T-helper 2 cell treated with Interferon-gamma antibody and Interleukin-4, amounts not matched to agents 5 μg/mL and 100 μg/mL, for 36 hours (primary cell): ENCODE data around the gene MYLK.
"Not testable (repeated sequence)": the region's sequence is repeated elsewhere in the genome, so short reads cannot be mapped to it uniquely, and the experiment has no call there.

Source experiments
- DNase-seq: peaks from one replicate; pipeline ENCODE4 v3.0.0; 2021; ENCODE audit warnings: low spot score
- H3K27ac Mint-ChIP-seq: one replicate; pipeline ENCODE4 v1.8.0; 2021; ENCODE audit warnings: mild to moderate bottlenecking, mixed read lengths
- H3K27me3 Mint-ChIP-seq: one replicate; pipeline ENCODE4 v1.8.0; 2021; ENCODE audit warnings: low read depth, mixed read lengths
- H3K36me3 Mint-ChIP-seq: one replicate; pipeline ENCODE4 v1.8.0; 2021; ENCODE audit warnings: low read depth, mixed read lengths
- H3K4me1 Mint-ChIP-seq: one replicate; pipeline ENCODE4 v1.8.0; 2021; ENCODE audit warnings: low read depth, mixed read lengths
- H3K4me3 Mint-ChIP-seq: one replicate; pipeline ENCODE4 v1.8.0; 2022; ENCODE audit warnings: mild to moderate bottlenecking, moderate library complexity, mixed read lengths
- H3K9me3 Mint-ChIP-seq: one replicate; pipeline ENCODE4 v1.8.0; 2021; ENCODE audit warnings: mixed read lengths

The MYLK gene

DNA sequence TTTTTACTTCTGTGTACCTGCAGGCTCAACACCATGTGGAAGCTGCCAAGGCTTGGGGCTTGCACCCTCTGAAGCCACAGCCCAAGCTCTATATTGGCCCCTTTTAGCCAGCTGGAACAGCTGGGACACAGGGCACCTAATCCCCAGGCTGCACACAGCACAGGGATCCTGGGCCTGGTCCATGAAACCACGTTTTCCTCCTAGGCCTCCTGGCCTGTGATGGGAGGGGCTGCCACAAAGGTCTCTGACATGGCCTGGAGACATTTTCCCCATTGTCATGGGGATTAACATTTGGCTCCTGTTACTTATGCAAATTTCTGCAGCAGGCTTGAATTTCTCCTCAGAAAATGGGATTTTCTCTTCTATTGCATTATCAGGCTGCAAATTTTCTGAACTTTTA, 6.9 kb upstream of the MYLK start:
- H3K4me1 Mint-ChIP-seq, H3K27ac Mint-ChIP-seq, H3K36me3 Mint-ChIP-seq, H3K9me3 Mint-ChIP-seq, DNase-seq, H3K4me3 Mint-ChIP-seq: not testable (repeated sequence)
- peaks cover 24% of the 10 kb centered on the region for H3K27me3 Mint-ChIP-seq

DNA sequence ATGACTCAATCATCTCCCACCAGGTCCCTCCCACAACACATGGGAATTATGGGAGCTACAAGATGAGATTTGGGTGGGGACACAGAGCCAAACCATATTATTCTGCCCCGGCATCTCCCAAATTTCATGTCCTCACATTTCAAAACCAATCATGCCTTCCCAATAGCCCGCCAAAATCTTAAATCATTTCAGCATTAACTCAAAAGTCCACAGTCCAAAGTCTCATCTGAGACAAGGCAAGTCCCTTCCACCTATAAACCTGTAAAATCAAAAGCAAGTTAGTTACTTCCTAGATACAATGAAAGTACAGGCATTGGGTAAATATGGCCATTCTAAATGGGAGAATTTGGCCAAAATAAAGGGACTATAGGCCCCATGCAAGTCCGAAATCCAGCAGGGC, 6.0 kb upstream of the MYLK start:
- DNase-seq, H3K4me1 Mint-ChIP-seq, H3K4me3 Mint-ChIP-seq, H3K27ac Mint-ChIP-seq, H3K9me3 Mint-ChIP-seq, H3K36me3 Mint-ChIP-seq: not testable (repeated sequence)
- peaks cover 30% of the 10 kb centered on the region for H3K27me3 Mint-ChIP-seq

DNA sequence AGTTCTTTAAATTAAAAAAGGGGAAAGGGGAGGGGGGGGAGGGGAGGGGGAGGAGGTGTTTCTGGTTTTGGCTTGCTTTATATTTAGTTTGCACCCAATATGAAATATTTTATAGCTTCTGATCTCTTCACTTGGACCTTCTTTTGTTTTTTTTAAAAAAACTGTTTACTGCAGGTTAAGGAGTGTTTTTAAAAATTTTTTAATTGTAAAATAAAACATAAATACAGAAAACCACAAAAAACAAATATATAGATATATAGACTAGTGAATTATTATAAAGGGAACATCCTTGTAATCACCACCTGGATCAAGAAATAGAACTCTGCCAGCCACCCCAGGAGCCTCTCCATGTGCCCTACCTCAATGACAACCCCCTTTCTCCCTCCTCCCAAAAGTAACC, 861 bp upstream of the MYLK start:
- H3K27me3 Mint-ChIP-seq: peaks cover 65% of the 10 kb centered on the region
- H3K4me3 Mint-ChIP-seq: peak overlapping the region; percentile 21
- DNase-seq: no peak
- H3K27ac Mint-ChIP-seq: no peak overlapping the region
- H3K9me3 Mint-ChIP-seq: no peaks in the 10 kb centered on the region
- H3K4me1 Mint-ChIP-seq: peaks cover 14% of the 10 kb centered on the region
- H3K36me3 Mint-ChIP-seq: no peaks in the 10 kb centered on the region

DNA sequence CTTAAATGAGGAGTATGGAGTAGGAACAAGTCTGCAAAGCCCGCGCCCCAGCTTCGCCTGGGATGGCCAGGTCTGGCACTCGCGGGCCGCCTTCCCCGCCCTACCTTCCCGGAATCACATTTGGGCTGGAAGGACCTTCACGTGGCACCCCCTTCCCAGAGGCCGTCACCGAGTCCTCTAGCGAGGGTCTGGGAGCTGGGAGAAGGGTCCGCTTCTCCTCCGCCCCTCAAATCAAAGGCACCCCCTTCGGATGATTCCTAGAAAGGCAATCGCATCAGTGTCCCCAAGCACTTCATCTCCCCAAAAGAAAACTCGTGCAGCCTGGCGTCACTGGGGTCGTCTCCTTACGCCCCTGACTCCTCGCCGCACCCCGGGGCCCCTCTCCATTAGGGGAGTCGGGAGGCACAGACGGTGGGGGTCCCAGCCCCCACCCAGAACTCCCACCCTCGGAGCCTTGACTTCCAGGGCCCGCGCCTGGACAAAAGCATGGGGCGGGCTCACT, 380 bp downstream of the MYLK start:
- H3K4me3 Mint-ChIP-seq: peak overlapping the region; percentile 71
- H3K27me3 Mint-ChIP-seq: peaks cover 60% of the 10 kb centered on the region
- no peak for DNase-seq
- peaks cover 14% of the 10 kb centered on the region for H3K4me1 Mint-ChIP-seq
- no peaks in the 10 kb centered on the region for H3K36me3 Mint-ChIP-seq
- H3K9me3 Mint-ChIP-seq: no peaks in the 10 kb centered on the region
- no peak overlapping the region for H3K27ac Mint-ChIP-seq

- no peak overlapping the region for H3K27ac Mint-ChIP-seq
- peaks cover 56% of the 10 kb centered on the region for H3K27me3 Mint-ChIP-seq
- peak overlapping the region; percentile 71 for H3K4me3 Mint-ChIP-seq
These were observed 1.0 kb downstream of the MYLK start for GRCh38 chr3:123883111-123883510.

GRCh38 chr3:123881771-123882170, 2.4 kb downstream of the MYLK start:
- DNase-seq: no peak
- no peaks in the 10 kb centered on the region for H3K9me3 Mint-ChIP-seq
- no peaks in the 10 kb centered on the region for H3K36me3 Mint-ChIP-seq
- H3K4me3 Mint-ChIP-seq: no peak overlapping the region
- peaks cover 57% of the 10 kb centered on the region for H3K27me3 Mint-ChIP-seq
- no peak overlapping the region for H3K27ac Mint-ChIP-seq
- H3K4me1 Mint-ChIP-seq: peaks cover 14% of the 10 kb centered on the region

More at GRCh38 chr3:123883111-123883510, 1.0 kb downstream of the MYLK start:
- DNase-seq: no peak
- no peaks in the 10 kb centered on the region for H3K36me3 Mint-ChIP-seq
- peaks cover 14% of the 10 kb centered on the region for H3K4me1 Mint-ChIP-seq
- no peaks in the 10 kb centered on the region for H3K9me3 Mint-ChIP-seq

DNA sequence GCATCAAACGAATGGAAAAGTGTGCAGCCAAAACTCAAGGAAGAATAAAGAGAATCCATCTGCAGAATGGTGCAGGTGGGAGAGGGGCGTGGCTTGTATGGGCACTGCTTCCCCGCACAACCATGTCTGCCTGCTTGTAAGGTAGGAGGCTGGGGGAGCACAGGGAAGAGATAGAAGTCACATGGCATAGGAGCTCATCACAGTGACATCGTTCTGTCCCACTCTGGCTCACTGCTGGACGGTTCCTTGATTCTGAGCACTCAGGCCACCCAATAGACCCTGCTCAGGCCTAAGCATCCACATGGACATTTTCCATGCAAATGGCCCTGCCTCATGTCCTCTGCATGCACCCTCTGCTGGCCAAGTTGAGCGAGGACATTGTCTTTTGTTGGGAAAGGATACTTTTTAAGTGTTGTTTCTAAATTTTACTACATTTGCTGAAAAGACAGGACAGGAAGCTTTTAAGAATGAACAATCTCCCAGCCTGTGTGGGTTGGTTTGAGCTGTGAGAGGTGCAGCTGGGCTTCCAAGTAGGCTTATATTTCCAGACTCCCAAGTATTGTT, 3.1 kb downstream of the MYLK start:
- H3K9me3 Mint-ChIP-seq: no peaks in the 10 kb centered on the region
- no peaks in the 10 kb centered on the region for H3K36me3 Mint-ChIP-seq
- no peak overlapping the region for H3K27ac Mint-ChIP-seq
- H3K4me3 Mint-ChIP-seq: no peak overlapping the region
- no peak for DNase-seq
- peaks cover 52% of the 10 kb centered on the region for H3K27me3 Mint-ChIP-seq
- H3K4me1 Mint-ChIP-seq: peaks cover 14% of the 10 kb centered on the region

- Mint-ChIP-seq H3K9me3 (no peaks in the 10 kb centered on the region), H3K27ac (no peak overlapping the region), H3K27me3 (peaks cover 48% of the 10 kb centered on the region), H3K4me3 (no peak overlapping the region), H3K4me1 (peaks cover 10% of the 10 kb centered on the region), H3K36me3 (no peaks in the 10 kb centered on the region)
- no peak for DNase-seq
These were observed 5.3 kb downstream of the MYLK start for GRCh38 chr3:123878807-123879206.

DNA sequence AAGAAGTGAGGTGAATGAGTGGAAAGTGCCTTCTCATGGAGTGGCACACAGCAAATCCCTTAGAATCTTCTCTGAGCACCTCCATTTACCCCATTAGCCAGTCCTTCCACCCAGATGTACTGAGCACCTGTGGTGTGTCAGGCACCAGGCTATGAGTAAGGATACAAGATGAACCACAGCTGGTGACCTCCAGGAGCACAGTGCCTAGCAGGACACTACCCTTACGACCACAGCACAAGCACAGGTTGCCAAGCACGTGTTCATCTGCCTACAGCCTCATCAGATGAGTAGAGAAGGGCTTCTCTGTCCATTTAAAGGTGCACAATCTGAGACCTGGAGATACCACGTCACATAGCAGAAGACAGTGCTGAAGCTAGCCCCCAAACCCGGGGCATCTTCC, 6.2 kb downstream of the MYLK start:
- Mint-ChIP-seq H3K4me1 (peaks cover 2% of the 10 kb centered on the region), H3K27ac (no peak overlapping the region), H3K27me3 (peaks cover 44% of the 10 kb centered on the region), H3K9me3 (no peaks in the 10 kb centered on the region), H3K4me3 (no peak overlapping the region), H3K36me3 (no peaks in the 10 kb centered on the region)
- DNase-seq: no peak

DNA sequence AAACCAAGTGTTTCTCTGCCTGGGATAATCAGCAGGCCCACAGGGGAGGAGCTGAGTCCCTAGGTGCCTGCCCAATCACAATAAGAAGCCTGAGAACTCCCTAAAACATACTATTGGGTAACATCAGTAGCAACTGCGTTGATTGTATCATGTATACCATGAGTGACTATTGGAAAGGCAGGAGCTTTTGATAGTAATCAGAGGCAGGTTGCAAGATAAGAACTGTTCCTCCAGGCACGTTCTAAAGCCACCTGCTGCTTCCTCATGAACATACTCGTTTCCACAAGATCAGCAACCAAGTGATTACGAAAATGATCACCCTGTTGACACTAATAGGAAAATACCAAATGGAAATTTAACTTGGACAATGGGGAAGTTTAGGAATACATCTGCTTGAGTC, 6.7 kb downstream of the MYLK start:
- no peaks in the 10 kb centered on the region for H3K36me3 Mint-ChIP-seq
- no peak overlapping the region for H3K27ac Mint-ChIP-seq
- no peak for DNase-seq
- H3K4me3 Mint-ChIP-seq: no peak overlapping the region
- peaks cover 40% of the 10 kb centered on the region for H3K27me3 Mint-ChIP-seq
- H3K9me3 Mint-ChIP-seq: no peaks in the 10 kb centered on the region
- H3K4me1 Mint-ChIP-seq: no peaks in the 10 kb centered on the region

GRCh38 chr3:123876858-123877257, 7.3 kb downstream of the MYLK start:
- no peak overlapping the region for H3K4me3 Mint-ChIP-seq
- H3K36me3 Mint-ChIP-seq: no peaks in the 10 kb centered on the region
- peaks cover 36% of the 10 kb centered on the region for H3K27me3 Mint-ChIP-seq
- no peaks in the 10 kb centered on the region for H3K4me1 Mint-ChIP-seq
- H3K27ac Mint-ChIP-seq: no peak overlapping the region
- H3K9me3 Mint-ChIP-seq: no peaks in the 10 kb centered on the region
- DNase-seq: no peak

DNA sequence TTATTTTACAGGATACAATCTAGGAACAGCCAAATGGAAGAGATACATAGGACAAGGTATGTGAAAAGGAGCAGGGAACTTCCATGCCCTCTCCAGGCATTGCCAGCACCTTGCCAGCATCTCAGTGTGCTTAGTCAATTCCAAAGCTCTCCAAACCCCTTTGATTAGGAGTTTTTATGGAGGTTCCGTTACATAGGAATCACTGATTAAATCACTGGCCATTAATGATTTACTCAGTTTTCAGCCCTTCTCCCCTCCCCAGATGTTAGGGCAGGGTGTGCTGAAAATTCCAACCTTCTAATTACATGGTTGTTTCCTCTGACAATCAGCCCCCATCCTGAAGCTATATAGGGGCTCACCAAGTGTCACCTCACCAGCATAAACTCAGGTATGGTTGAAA, 11.5 kb downstream of the MYLK start:
- no peaks in the 10 kb centered on the region for H3K9me3 Mint-ChIP-seq
- H3K27me3 Mint-ChIP-seq: peaks cover 20% of the 10 kb centered on the region
- no peak overlapping the region for H3K27ac Mint-ChIP-seq
- no peaks in the 10 kb centered on the region for H3K36me3 Mint-ChIP-seq
- no peak for DNase-seq
- no peaks in the 10 kb centered on the region for H3K4me1 Mint-ChIP-seq
- H3K4me3 Mint-ChIP-seq: no peak overlapping the region

DNA sequence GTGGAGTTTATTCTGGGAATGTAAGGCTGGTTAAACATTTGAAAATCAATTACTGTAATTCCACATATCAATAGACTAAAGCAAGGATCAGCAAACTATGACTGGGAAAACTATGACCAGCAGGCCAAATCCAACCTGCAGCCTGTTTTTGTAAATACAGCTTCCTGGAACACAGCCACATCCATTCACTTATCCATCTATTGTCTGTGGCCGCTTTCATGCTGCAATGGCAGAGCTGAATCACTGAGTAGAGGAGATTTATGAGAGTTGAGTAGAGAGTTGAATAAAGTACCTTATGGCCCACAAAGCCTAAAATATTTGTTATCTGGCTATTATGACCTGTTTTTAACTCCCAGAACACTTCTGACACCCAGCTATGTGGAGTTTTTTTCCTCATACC, 12.2 kb downstream of the MYLK start:
- H3K36me3 Mint-ChIP-seq: no peaks in the 10 kb centered on the region
- H3K4me1 Mint-ChIP-seq: no peaks in the 10 kb centered on the region
- H3K27me3 Mint-ChIP-seq: peaks cover 16% of the 10 kb centered on the region
- no peak overlapping the region for H3K27ac Mint-ChIP-seq
- DNase-seq: no peak
- H3K9me3 Mint-ChIP-seq: no peaks in the 10 kb centered on the region
- no peak overlapping the region for H3K4me3 Mint-ChIP-seq

- Mint-ChIP-seq H3K4me3 (no peak overlapping the region), H3K27me3 (peaks cover 14% of the 10 kb centered on the region), H3K27ac (no peak overlapping the region), H3K9me3 (no peaks in the 10 kb centered on the region), H3K4me1 (no peaks in the 10 kb centered on the region), H3K36me3 (no peaks in the 10 kb centered on the region)
- DNase-seq: no peak
These were observed 14.1 kb downstream of the MYLK start for GRCh38 chr3:123870033-123870432.

- no peak for DNase-seq
- Mint-ChIP-seq H3K36me3 (no peaks in the 10 kb centered on the region), H3K27ac (no peak overlapping the region), H3K4me3 (no peak overlapping the region), H3K4me1 (no peaks in the 10 kb centered on the region), H3K9me3 (no peaks in the 10 kb centered on the region), H3K27me3 (peaks cover 7% of the 10 kb centered on the region)
These were observed 15.0 kb downstream of the MYLK start for GRCh38 chr3:123869165-123869564.
